GM21786 (cell line): Measurements from ENCODE around the gene MIB1.
"Not testable (repeated sequence)": the region's sequence is repeated elsewhere in the genome, so short reads cannot be mapped to it uniquely, and the experiment has no call there.

ENCODE experiments used
- ATAC-seq: cut with Tn5 transposase; IDR thresholded peaks from one replicate; pipeline ENCODE4 v1.9.1; 2021; ENCODE audit not compliant: unreplicated experiment

MIB1 gene

GRCh38 chr18:21743166-21743832 is 2.7 kb downstream of the MIB1 start:
- no peak for ATAC-seq

GRCh38 chr18:21745231-21745630 is 4.6 kb downstream of the MIB1 start:
- ATAC-seq, result no peak

- no peak for ATAC-seq
Measured at GRCh38 chr18:21747268-21747667, 6.7 kb downstream of the MIB1 start.

- ATAC-seq, result no peak
Measured at GRCh38 chr18:21747764-21748693, 7.4 kb downstream of the MIB1 start.

GRCh38 chr18:21757833-21758232 is 17.2 kb downstream of the MIB1 start:
- ATAC-seq, result no peak

- no peak for ATAC-seq
Measured at GRCh38 chr18:21759836-21760235, 19.2 kb downstream of the MIB1 start.

GRCh38 chr18:21760321-21760720 is 19.7 kb downstream of the MIB1 start:
- ATAC-seq, result no peak

- ATAC-seq, result no peak
Measured at GRCh38 chr18:21761471-21762115, 21.0 kb downstream of the MIB1 start.

GRCh38 chr18:21762181-21762772 is 21.7 kb downstream of the MIB1 start:
- ATAC-seq, result no peak

GRCh38 chr18:21763846-21764646 is 23.5 kb downstream of the MIB1 start:
- no peak for ATAC-seq

GRCh38 chr18:21769206-21769605 is 28.6 kb downstream of the MIB1 start:
- no peak for ATAC-seq

GRCh38 chr18:21774722-21775121 is 34.1 kb downstream of the MIB1 start:
- ATAC-seq, result no peak

- ATAC-seq, result peak; percentile 71
Measured at GRCh38 chr18:21777814-21778213, 37.2 kb downstream of the MIB1 start.

- no peak for ATAC-seq
Measured at GRCh38 chr18:21786526-21786925, 45.9 kb downstream of the MIB1 start.

- ATAC-seq, result not testable (repeated sequence)
Measured at GRCh38 chr18:21796089-21796488, 55.5 kb downstream of the MIB1 start.

GRCh38 chr18:21798126-21798525 is 57.5 kb downstream of the MIB1 start:
- no peak for ATAC-seq

GRCh38 chr18:21799721-21800120 is 59.1 kb downstream of the MIB1 start:
- no peak for ATAC-seq

- no peak for ATAC-seq
Measured at GRCh38 chr18:21803495-21803894, 62.9 kb downstream of the MIB1 start.

- ATAC-seq, result no peak
Measured at GRCh38 chr18:21805771-21806366, 65.3 kb downstream of the MIB1 start.

- ATAC-seq, result no peak
Measured at GRCh38 chr18:21808185-21808584, 67.6 kb downstream of the MIB1 start.
